Mesodermal cell (in vitro differentiated cells): ENCODE measurements around the gene RASL10A.

Experiments
- H3K27ac ChIP-seq: 2 replicates; pipeline ENCODE4 v1.7.0; 2013; ENCODE audit warnings: mild to moderate bottlenecking, low read depth, low read length, moderate library complexity; ENCODE audit not compliant: severe bottlenecking
- H3K36me3 ChIP-seq: 2 replicates; pipeline ENCODE4 v1.7.1; 2013; ENCODE audit warnings: mild to moderate bottlenecking, low read length, moderate library complexity; ENCODE audit not compliant: control insufficient read depth, insufficient read depth
- H3K4me1 ChIP-seq: one replicate; pipeline ENCODE4 v1.7.1; 2013; ENCODE audit warnings: mild to moderate bottlenecking, low read length; ENCODE audit not compliant: insufficient read depth, control insufficient read depth, poor library complexity, severe bottlenecking
- H3K4me3 ChIP-seq: 2 replicates; pipeline ENCODE4 v1.7.0; 2013; ENCODE audit warnings: low read length, control low read depth, mild to moderate bottlenecking; ENCODE audit not compliant: insufficient read depth, poor library complexity, severe bottlenecking; ENCODE audit errors: extremely low read depth
- H3K9me3 ChIP-seq: 2 replicates; pipeline ENCODE4 v1.7.1; 2013; ENCODE audit warnings: mild to moderate bottlenecking, low read length, moderate library complexity; ENCODE audit not compliant: control insufficient read depth
- WGBS, 2 experiments: methylation state at CpG; one replicate each; pipeline ENCODE4 v1.1.5; 2013; ENCODE audit warnings: missing lambda C conversion rate in 2 of 2; ENCODE audit not compliant: insufficient coverage in 2 of 2; 5-methylcytosine and 5-hydroxymethylcytosine counted together

RASL10A gene

DNA sequence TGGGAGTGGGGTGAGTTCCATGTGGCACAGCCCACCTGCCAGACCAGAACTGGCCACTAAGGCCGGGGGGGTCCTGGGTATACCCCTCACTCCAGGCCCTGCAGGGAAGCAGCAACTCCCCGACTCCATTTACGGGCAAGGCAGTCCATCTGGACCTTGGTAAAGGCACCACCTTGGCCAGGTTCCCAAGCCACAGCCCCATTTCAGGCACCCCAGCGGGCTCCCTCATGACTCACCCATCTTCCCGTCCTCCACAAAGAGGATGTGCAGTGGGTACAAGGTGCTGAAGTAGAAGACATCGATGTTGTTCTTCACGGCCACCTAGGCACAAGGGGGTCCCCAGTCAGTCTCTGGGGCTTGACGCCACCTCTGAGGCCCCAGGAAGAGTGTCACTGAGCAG lies 15.7 kb upstream of the RASL10A start:
- H3K9me3 ChIP-seq, result no peaks in the 10 kb centered on the region
- 95 to 99% methylated on average over 8 of the region's 8 CpGs for WGBS, 2 experiments

DNA sequence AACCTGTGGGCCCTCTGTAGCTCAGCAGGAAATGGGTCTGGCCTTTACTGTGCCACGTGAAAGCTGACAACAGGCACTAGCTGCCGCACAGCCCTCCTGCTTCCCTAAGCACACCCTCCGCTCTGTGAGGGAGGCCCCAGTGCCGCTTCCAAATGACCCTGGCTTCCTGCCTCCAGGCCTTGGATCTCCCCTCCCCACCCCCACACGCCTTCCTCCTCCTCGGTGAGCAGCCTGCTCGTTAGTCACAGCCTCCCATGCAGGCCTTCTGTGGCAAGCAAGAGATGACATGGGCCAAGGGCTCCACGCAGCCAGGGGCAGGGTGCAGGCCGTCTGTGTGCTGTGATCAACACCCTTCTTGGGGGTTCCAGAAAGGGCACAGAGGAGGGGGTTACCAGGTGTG lies 15.3 kb upstream of the RASL10A start:
- H3K27ac ChIP-seq, result peak overlapping the region; percentile 45
- H3K9me3 ChIP-seq, result no peaks in the 10 kb centered on the region
- 42 to 51% methylated on average over 5 to 9 of the region's 9 CpGs for WGBS, 2 experiments
- peaks cover 19% of the 10 kb centered on the region for H3K4me1 ChIP-seq
- no peak overlapping the region for H3K4me3 ChIP-seq
- H3K36me3 ChIP-seq, result peaks cover 71% of the 10 kb centered on the region

More for the DNA sequence above, 15.7 kb upstream of the RASL10A start:
- H3K4me1 ChIP-seq, result peaks cover 19% of the 10 kb centered on the region
- H3K4me3 ChIP-seq, result no peak overlapping the region
- H3K36me3 ChIP-seq, result peaks cover 72% of the 10 kb centered on the region
- peak overlapping the region; percentile 45 for H3K27ac ChIP-seq

DNA sequence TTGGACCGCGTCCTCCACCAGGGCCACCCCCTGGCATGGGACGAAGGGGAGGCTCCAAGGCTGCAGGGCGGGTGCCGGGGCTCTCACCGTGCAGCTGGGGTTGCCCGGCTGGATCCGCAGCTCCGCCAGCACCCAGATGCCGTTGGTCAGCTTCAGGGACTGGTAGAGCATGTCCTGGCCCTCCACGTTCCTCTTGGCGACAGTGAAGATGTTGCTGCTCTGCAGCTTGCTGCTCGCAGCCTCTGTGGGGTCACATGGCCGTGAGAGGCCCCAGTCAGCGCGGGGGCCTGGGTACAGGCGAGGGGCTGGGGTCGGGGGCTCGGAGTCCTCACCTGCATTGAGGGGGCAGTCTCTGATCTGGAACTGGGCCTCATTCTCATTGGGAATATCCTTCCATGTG lies 14.8 kb upstream of the RASL10A start:
- 93 to 97% methylated on average over 19 of the region's 19 CpGs for WGBS, 2 experiments
- H3K36me3 ChIP-seq, result peaks cover 67% of the 10 kb centered on the region
- H3K4me1 ChIP-seq, result peaks cover 19% of the 10 kb centered on the region

DNA sequence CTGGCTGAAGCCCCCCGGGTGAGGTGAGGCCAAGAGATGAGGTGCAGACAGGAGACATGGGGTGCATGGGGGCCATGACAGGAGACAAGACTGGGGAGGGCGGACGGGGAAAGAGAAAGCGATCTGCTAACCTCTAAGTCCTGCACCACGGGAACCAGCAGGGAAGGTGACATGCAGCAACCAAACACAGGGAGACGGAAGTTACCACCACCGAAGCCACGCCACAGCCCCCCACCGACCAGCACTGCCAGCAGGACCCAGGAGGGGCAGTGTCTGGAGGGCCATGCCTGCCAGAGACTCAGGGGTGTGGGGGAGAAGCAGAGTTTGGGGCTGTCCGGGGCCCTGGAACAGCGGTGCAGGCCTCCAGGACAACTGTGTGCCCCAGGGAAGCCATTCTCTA lies 14.1 kb upstream of the RASL10A start:
- no peaks in the 10 kb centered on the region for H3K9me3 ChIP-seq
- no peak overlapping the region for H3K27ac ChIP-seq
- H3K4me1 ChIP-seq, result peaks cover 19% of the 10 kb centered on the region
- 91 to 95% methylated on average over 10 of the region's 11 CpGs for WGBS, 2 experiments
- H3K36me3 ChIP-seq, result peaks cover 66% of the 10 kb centered on the region
- no peak overlapping the region for H3K4me3 ChIP-seq

More for the DNA sequence above, 14.8 kb upstream of the RASL10A start:
- H3K9me3 ChIP-seq, result no peaks in the 10 kb centered on the region
- no peak overlapping the region for H3K4me3 ChIP-seq
- H3K27ac ChIP-seq, result peak overlapping the region; percentile 45

DNA sequence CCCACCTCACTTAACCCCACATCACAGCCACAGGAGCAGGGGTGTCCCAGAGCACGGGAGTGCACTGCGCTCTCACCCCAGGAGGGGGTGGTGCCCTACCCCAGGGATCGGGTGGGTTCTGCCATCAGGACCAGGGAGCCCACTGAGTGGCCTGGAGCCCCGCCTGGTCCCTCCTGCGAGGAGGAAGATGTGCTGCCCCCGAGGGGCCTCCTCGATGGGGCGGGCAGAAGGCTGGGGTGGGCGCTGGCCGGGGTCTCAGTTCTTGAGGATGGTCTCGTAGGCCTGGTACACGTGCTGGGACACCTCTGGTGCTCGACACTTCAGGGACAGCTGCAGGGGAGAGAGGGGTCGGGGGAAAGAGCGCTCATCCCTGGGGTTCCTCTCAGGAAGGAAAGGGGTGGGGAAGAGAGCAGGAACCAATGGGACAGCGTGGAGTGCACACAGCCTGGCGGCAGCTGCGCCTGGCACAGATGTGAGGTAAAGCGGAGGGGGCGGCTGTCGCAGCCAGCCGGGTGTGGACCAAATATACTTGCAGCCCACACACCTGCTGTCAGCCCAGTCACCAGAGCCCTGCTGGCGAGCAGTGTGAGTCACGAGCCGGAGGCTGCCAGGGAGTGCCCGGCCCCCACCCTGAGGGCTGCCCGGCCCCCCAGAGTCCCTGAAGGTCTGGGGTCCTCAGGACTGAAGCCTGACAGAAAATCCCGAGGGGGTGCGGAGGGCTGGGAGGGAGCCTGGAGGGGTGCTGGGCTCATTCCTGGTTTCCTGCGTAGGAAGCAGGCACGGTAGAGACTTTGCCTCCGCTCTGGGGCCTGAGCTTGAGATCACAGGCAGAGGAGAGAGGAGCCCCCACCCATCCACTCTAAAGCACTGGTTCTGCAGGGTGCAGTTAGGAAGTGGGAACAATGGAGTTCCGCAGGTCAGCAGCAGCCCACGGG lies 13.3 kb upstream of the RASL10A start:
- H3K36me3 ChIP-seq, result peaks cover 66% of the 10 kb centered on the region
- no peaks in the 10 kb centered on the region for H3K9me3 ChIP-seq
- WGBS, 2 experiments, result 94 to 99% methylated on average over 25 to 31 of the region's 34 CpGs
- no peak overlapping the region for H3K27ac ChIP-seq
- H3K4me1 ChIP-seq, result peaks cover 19% of the 10 kb centered on the region
- no peak overlapping the region for H3K4me3 ChIP-seq

DNA sequence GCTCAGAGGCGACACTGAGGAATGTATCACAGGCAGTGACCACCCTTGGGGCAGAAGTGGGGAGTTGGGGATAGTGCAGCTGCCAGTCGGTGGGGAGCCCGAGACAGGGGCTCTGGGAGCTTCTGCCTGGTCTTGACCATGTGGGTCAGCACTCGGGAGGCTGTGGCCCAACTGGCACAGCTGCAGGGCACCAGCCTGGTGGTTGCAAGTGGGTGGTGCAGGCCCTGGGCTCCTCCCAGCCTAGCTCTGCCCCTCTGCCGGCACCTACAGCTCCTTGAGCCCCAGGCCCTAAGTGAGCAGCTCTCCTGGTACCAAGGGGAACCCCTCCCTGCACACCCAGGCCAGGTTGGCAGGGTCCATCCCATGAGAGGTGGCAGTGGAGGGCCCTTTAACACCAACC lies 12.6 kb upstream of the RASL10A start:
- Histone ChIP-seq H3K4me1 (peaks cover 19% of the 10 kb centered on the region), H3K27ac (no peak overlapping the region), H3K9me3 (no peaks in the 10 kb centered on the region), H3K36me3 (peaks cover 60% of the 10 kb centered on the region), H3K4me3 (no peak overlapping the region)
- WGBS, 2 experiments, result 87 to 100% methylated on average over 3 to 4 of the region's 5 CpGs

DNA sequence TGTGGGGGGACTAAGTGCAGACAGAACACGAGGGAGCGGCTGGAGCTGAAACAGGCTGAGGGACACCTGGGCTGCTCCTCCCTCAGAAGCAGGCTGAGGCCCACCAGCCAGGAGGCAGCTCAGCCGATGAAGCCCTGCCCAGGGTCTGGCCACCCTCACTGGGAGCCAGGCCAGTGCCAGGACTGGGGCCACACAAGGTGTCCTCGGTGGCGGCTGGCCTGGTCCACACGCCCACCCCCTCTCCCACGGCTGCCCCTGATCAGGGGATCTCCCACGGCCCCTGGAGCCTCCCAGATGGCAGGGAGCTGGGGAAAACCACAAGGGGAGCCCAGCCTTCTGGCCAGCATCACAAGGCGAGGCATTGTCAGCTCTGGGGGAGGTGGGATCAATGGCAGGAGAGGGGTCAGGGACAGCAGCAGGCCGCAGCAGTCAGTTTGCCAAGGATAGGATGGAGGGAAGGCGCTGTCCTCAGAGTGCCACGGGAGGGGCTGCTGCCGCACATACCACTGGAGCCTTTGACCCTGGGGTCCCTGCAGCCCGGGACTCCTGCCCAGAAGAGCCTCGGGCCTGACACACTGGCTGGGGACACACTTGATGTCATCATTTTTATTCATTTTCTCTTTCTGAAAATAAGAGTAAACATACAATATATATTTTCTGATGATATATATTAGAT lies 11.7 kb upstream of the RASL10A start:
- H3K4me3 ChIP-seq, result no peak overlapping the region
- WGBS, 2 experiments, result 91 to 97% methylated on average over 8 to 12 of the region's 15 CpGs
- H3K36me3 ChIP-seq, result peaks cover 52% of the 10 kb centered on the region
- no peak overlapping the region for H3K27ac ChIP-seq
- H3K4me1 ChIP-seq, result peaks cover 19% of the 10 kb centered on the region
- no peaks in the 10 kb centered on the region for H3K9me3 ChIP-seq

DNA sequence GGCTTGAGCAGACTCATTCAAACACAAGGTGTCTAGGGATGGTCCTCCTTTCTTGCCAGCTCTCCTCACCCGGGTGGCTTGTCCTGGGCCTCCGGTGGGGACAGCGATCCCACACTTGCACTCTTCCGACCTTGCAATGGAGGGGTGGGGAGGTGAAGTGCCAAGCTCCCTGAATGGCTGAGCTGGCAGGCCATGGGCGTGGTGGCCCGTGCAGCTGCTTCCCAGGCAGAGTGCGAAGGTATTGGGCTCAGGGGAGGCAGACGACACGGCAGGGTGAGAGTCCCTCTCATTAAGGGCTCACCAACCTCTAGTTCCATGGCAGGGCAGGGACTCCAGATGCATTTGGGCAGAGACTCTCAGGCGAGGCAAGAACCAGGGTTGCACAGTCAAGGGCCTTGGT lies 11.0 kb upstream of the RASL10A start:
- H3K27ac ChIP-seq, result no peak overlapping the region
- no peaks in the 10 kb centered on the region for H3K9me3 ChIP-seq
- peaks cover 46% of the 10 kb centered on the region for H3K36me3 ChIP-seq
- H3K4me1 ChIP-seq, result peaks cover 14% of the 10 kb centered on the region
- 90 to 98% methylated on average over 7 to 9 of the region's 10 CpGs for WGBS, 2 experiments
- no peak overlapping the region for H3K4me3 ChIP-seq

DNA sequence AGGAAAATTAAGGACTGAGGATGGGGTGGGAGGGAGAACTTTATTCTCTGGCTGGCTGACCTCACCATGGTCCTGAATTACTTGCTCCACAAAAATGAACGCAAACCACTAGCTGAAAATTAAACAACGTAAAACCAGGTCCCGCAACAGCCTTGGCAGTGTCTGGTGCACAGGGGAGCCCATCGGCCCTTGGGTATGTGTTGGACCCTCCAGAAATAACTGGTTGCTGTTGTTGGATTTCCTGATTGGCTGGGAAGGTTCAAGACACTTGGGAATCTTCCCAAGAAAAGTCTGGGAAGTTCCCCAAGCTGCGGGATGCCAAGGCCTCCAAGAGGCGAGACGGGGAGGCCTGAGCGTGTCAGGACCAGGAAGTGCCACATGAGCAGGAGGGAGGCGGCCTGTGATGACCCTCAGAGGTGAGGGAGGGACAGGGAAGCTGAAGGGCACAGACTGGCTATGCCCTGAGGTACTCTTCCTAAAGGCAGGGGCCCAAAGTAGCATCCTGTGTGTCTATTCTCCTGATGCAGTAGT lies 10.4 kb upstream of the RASL10A start:
- Histone ChIP-seq H3K4me1 (peaks cover 8% of the 10 kb centered on the region), H3K36me3 (peaks cover 43% of the 10 kb centered on the region), H3K27ac (no peak overlapping the region), H3K4me3 (no peak overlapping the region), H3K9me3 (no peaks in the 10 kb centered on the region)
- WGBS, 2 experiments, result 86 to 89% methylated on average over 6 to 7 of the region's 9 CpGs

DNA sequence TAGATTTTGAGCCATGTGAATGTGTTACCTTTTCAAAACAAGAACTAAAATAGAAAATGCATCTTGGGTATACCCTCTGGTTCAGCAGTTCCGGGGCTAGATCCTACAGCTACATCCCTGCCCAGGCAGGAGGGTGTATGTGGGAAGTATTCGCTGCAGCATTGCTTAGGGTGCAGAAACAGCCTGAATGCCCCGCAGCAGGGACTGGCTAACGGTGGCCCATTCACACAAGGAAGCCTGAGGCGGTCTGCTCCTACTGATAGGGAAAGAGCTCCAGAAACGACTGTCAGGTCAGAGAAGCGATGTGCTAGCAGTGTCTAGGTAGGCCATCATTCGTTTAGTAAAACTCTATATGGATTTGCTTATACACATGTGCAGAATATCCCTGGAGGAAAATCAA lies 9.9 kb upstream of the RASL10A start:
- no peak overlapping the region for H3K27ac ChIP-seq
- 92 to 93% methylated on average over 7 to 8 of the region's 8 CpGs for WGBS, 2 experiments
- H3K4me1 ChIP-seq, result peaks cover 3% of the 10 kb centered on the region
- H3K9me3 ChIP-seq, result no peaks in the 10 kb centered on the region
- H3K4me3 ChIP-seq, result no peak overlapping the region
- peaks cover 39% of the 10 kb centered on the region for H3K36me3 ChIP-seq
